ENCODE measurements around the gene FNIP1. TPM values are rescaled to one million over a fixed set of nuclear protein-coding genes. Genes with fewer than 3 reads are reported as not detected.

FNIP1 gene
- total and polyA plus RNA-seq, 2 experiments from 2014 or later, result 10.3 to 25.8 TPM

DNA sequence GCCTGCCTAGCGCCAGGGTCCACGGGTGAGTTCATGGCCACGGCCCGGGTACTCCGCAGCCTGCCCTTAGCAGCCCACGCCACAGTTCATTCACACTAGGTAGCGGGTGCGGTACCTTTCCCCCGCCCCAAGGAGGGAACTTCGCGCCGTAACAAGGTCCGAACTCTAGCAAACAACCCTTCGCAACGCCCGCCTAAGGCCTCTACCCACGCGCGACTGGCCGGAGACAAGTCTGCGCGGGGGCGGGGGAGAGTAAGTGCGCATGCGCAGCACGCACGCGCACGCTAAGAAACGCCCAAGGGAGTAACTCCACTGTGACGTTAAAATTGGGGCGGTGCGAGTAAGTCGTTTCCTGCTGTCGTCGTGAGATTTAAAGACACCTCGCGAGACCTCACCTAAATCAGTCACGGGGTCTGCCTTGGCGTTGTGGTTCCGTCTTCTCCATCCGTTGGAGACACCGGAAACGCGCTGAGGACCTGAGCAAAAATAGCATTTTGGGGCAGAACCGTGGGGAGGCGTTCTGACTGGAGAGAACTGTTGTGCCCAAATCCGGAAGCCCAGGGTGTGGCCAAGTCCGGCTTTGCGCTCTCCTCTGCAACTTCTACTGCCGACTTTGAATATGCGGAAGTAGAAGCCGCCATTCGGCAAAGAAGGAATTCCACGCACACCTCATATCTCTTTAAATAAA, 161.7 kb downstream of the FNIP1 start, which contains the start of gene RAPGEF6:
TSS of gene RAPGEF6 (minus strand) at position 234 of the 688 bp plus-strand sequence. CDS start at position 35, 199 bp downstream.
- peak; percentile 100 for DNase-seq
- in situ Hi-C loops (cut with MboI), result no loop called here
- Histone ChIP-seq H3K4me1 (ENCODE audit: insufficient read depth) (peaks cover 29% of the 10 kb centered on the region), H3K4me2 (ENCODE audit: unreplicated experiment) (peak within 1 kb of the TSS; percentile 96), H3K79me2 (ENCODE audit: insufficient read depth) (peaks cover 47% of the 10 kb centered on the region), H3K27ac (peak within 1 kb of the TSS; percentile 97), H2AFZ (peak within 1 kb of the TSS; percentile 84), H3K4me3 (peak within 1 kb of the TSS; percentile 85), H3K27me3 (replicated peaks; ENCODE audit: insufficient read depth) (no peaks in the 10 kb centered on the region), H3K36me3 (ENCODE audit: low read depth) (no peaks in the 10 kb centered on the region), H3F3A (ENCODE audit: insufficient read depth) (peaks cover 25% of the 10 kb centered on the region), H3K9ac (peak within 1 kb of the TSS; percentile 96), H3K9me2 (ENCODE audit: insufficient read depth) (no peaks in the 10 kb centered on the region), H4K20me1 (ENCODE audit: insufficient read depth) (no peaks in the 10 kb centered on the region), H3K9me3 (ENCODE audit: low read depth) (no peaks in the 10 kb centered on the region)
- 1 to 2% methylated on average over 53 to 55 of the region's 55 CpGs for WGBS, 2 experiments (ENCODE audit: low coverage in 1 of 2, low lambda C conversion rate in 2 of 2, missing lambda C conversion rate in 2 of 2)
- no peak for TF ChIP-seq EZH2phosphoT487 (IDR thresholded peaks at IDR 0.05; ENCODE audit: insufficient read depth, low read depth)
- no peak for TF ChIP-seq EZH2 (IDR thresholded peaks at IDR 0.05; ENCODE audit: insufficient read depth, poor library complexity, severe bottlenecking)

DNA sequence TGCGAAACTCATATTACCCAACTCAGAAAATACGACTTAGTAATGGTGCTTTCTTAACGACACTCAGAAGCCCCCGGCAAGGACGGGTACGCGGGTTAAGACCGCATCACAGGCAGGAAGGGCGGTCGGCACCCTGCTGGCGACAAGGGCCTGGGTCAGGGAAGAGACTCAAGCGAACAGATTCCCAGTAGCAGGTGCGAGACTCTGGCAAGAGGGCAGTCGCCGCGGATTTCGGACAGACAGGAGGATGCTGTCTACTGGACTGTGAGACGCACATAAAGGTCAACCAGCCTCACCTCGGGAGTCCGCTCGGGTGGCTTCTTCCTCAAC, 162.2 kb downstream of the FNIP1 start:
- 2% methylated on average over 16 to 21 of the region's 21 CpGs for WGBS, 2 experiments (ENCODE audit: low coverage in 1 of 2, low lambda C conversion rate in 2 of 2, missing lambda C conversion rate in 2 of 2)
- H3K4me3 ChIP-seq, result peak overlapping the region; percentile 85
- H4K20me1 ChIP-seq (ENCODE audit: insufficient read depth), result no peaks in the 10 kb centered on the region
- no peaks in the 10 kb centered on the region for H3K36me3 ChIP-seq (ENCODE audit: low read depth)
- H3F3A ChIP-seq (ENCODE audit: insufficient read depth), result peaks cover 31% of the 10 kb centered on the region
- H3K4me1 ChIP-seq (ENCODE audit: insufficient read depth), result peaks cover 34% of the 10 kb centered on the region
- H3K27me3 ChIP-seq (replicated peaks; ENCODE audit: insufficient read depth), result no peaks in the 10 kb centered on the region
- peaks cover 52% of the 10 kb centered on the region for H3K79me2 ChIP-seq (ENCODE audit: insufficient read depth)
- peak overlapping the region; percentile 97 for H3K27ac ChIP-seq
- H3K9me3 ChIP-seq (ENCODE audit: low read depth), result no peaks in the 10 kb centered on the region
- peak overlapping the region; percentile 84 for H2AFZ ChIP-seq
- H3K9me2 ChIP-seq (ENCODE audit: insufficient read depth), result no peaks in the 10 kb centered on the region
- peak overlapping the region; percentile 91 for H3K9ac ChIP-seq
- in situ Hi-C loops (cut with MboI), result no loop called here
- peak overlapping the region; percentile 89 for H3K4me2 ChIP-seq (ENCODE audit: unreplicated experiment)
- peak; percentile 71 for DNase-seq
- no peak for TF ChIP-seq EZH2 (IDR thresholded peaks at IDR 0.05; ENCODE audit: insufficient read depth, poor library complexity, severe bottlenecking)
- TF ChIP-seq EZH2phosphoT487 (IDR thresholded peaks at IDR 0.05; ENCODE audit: insufficient read depth, low read depth), result no peak

DNA sequence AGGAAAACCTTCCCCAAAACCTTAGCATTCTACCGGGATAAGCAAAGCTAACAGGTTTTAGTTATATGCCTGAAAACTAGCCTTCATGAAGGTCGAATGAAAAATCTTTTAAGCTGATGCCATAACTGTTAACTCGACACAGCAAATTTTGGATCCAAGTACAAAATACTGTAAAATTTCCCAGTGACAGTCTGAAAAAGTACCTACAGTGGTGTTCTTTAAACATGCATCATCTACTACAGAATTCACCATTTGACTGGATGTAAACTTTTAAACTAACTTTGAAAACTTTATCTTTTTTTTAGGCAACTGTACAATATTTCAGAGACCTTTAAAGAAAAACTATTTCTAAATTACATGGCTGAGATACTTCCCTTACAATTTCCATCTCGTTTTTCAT, 162.6 kb downstream of the FNIP1 start:
- Histone ChIP-seq H3K4me3 (peak overlapping the region; percentile 85), H3K9ac (peak overlapping the region; percentile 91), H3K9me2 (ENCODE audit: insufficient read depth) (no peaks in the 10 kb centered on the region), H2AFZ (peak overlapping the region; percentile 84), H3K36me3 (ENCODE audit: low read depth) (no peaks in the 10 kb centered on the region), H3K79me2 (ENCODE audit: insufficient read depth) (peaks cover 56% of the 10 kb centered on the region), H3K27ac (peak overlapping the region; percentile 97), H4K20me1 (ENCODE audit: insufficient read depth) (no peaks in the 10 kb centered on the region), H3K27me3 (replicated peaks; ENCODE audit: insufficient read depth) (no peaks in the 10 kb centered on the region), H3K4me2 (ENCODE audit: unreplicated experiment) (peak overlapping the region; percentile 89), H3K9me3 (ENCODE audit: low read depth) (no peaks in the 10 kb centered on the region), H3F3A (ENCODE audit: insufficient read depth) (peaks cover 34% of the 10 kb centered on the region), H3K4me1 (ENCODE audit: insufficient read depth) (peaks cover 34% of the 10 kb centered on the region)
- peak; percentile 35 for DNase-seq
- 1% methylated on average over 4 of the region's 4 CpGs for WGBS, 2 experiments (ENCODE audit: low coverage in 1 of 2, low lambda C conversion rate in 2 of 2, missing lambda C conversion rate in 2 of 2)
- TF ChIP-seq EZH2 (IDR thresholded peaks at IDR 0.05; ENCODE audit: insufficient read depth, poor library complexity, severe bottlenecking) (no peak), EZH2phosphoT487 (IDR thresholded peaks at IDR 0.05; ENCODE audit: insufficient read depth, low read depth) (no peak)
- in situ Hi-C loops (cut with MboI), result no loop called here

DNA sequence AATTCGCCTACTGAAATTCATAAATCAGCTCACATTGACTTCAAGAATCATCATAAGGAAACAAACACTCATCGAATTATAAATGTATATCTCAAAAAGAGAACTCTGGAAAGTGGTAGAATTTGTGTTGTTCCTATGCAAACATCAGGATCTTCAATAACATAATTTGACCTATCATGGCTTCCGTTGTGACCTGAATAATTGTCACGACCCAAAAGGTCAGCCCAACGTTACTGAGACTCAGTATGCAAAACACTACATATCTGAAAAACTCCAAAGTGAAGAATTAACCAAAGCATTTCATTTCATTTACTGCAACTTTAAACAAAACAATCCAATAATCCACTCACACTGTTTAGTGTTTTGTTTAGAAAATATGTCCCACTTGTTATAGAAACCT, 163.0 kb downstream of the FNIP1 start:
- H3K4me1 ChIP-seq (ENCODE audit: insufficient read depth), result peaks cover 37% of the 10 kb centered on the region
- H3K4me2 ChIP-seq (ENCODE audit: unreplicated experiment), result peak overlapping the region; percentile 89
- H3K9ac ChIP-seq, result peak overlapping the region; percentile 91
- H3K27me3 ChIP-seq (replicated peaks; ENCODE audit: insufficient read depth), result no peaks in the 10 kb centered on the region
- DNase-seq, result no peak
- peak overlapping the region; percentile 97 for H3K27ac ChIP-seq
- 23 to 27% methylated on average over 5 of the region's 5 CpGs for WGBS, 2 experiments (ENCODE audit: low coverage in 1 of 2, low lambda C conversion rate in 2 of 2, missing lambda C conversion rate in 2 of 2)
- in situ Hi-C loops (cut with MboI), result no loop called here
- H2AFZ ChIP-seq, result peak overlapping the region; percentile 84
- H3F3A ChIP-seq (ENCODE audit: insufficient read depth), result peaks cover 36% of the 10 kb centered on the region
- no peaks in the 10 kb centered on the region for H3K36me3 ChIP-seq (ENCODE audit: low read depth)
- no peak for TF ChIP-seq EZH2phosphoT487 (IDR thresholded peaks at IDR 0.05; ENCODE audit: insufficient read depth, low read depth)
- no peak for TF ChIP-seq EZH2 (IDR thresholded peaks at IDR 0.05; ENCODE audit: insufficient read depth, poor library complexity, severe bottlenecking)
- no peaks in the 10 kb centered on the region for H3K9me2 ChIP-seq (ENCODE audit: insufficient read depth)
- H3K9me3 ChIP-seq (ENCODE audit: low read depth), result no peaks in the 10 kb centered on the region
- H3K4me3 ChIP-seq, result peak overlapping the region; percentile 85
- H4K20me1 ChIP-seq (ENCODE audit: insufficient read depth), result no peaks in the 10 kb centered on the region
- peaks cover 60% of the 10 kb centered on the region for H3K79me2 ChIP-seq (ENCODE audit: insufficient read depth)

Measured in GM23248 (cell line).